Left lung (tissue), 10 donors: ENCODE data around the gene AAGAB. TPM values are rescaled to one million over a fixed set of nuclear protein-coding genes. Genes with fewer than 3 reads are reported as not detected.

Experiments used
- ATAC-seq: fragments of 200-7000 bp; cut with Tn5 transposase; one replicate; pipeline ENCODE4 v1.9.1; 2020; ENCODE audit warnings: moderate library complexity
- DNase-seq, 4 donors: peaks; one replicate each; pipeline ENCODE4 v3.0.0-alpha.2; 2013 to 2020
- H3K27ac ChIP-seq, 2 donors: fragments of 200-600 bp; sonication (generic) in 1 of 2; one replicate each; pipeline versions ENCODE4 v1.5.0 to v1.8.0; 2020 to 2021
- H3K27me3 ChIP-seq, 2 donors: fragments of 200-600 bp; sonication (generic) in 1 of 2; one replicate each; pipeline versions ENCODE4 v1.5.0 to v1.8.0; 2020 to 2021
- H3K36me3 ChIP-seq, 2 donors: fragments of 200-600 bp; sonication (generic) in 1 of 2; one replicate each; pipeline versions ENCODE4 v1.5.0 to v1.8.0; 2020 to 2021
- H3K4me1 ChIP-seq, 2 donors: fragments of 200-600 bp; one replicate each; pipeline ENCODE4 v1.8.0; 2021
- H3K4me3 ChIP-seq, 2 donors: fragments of 200-600 bp; sonication (generic) in 1 of 2; one replicate each; pipeline versions ENCODE4 v1.5.0 to v1.8.0; 2020 to 2021; ENCODE audit warnings: mild to moderate bottlenecking in 1 of 2
- H3K9me3 ChIP-seq, 2 donors: fragments of 200-600 bp; sonication (generic) in 1 of 2; one replicate each; pipeline versions ENCODE4 v1.5.0 to v1.8.0; 2020 to 2021
- intact Hi-C, 2 donors: fragments of 100-400 bp; cut with DNase I; formaldehyde crosslinking; loops; one replicate each; pipeline versions ENCODE4 v1.11.2 to v1.14.2; 2022
- polyA plus RNA-seq, 6 donors: library from polyadenylated mRNA; unstranded; fragments of 120-200 nt; gene quantifications; one replicate each; pipeline ENCODE4 v1.2.1, GENCODE V29; 2013; ENCODE audit not compliant: insufficient read length in 6 of 6
- total RNA-seq, 2 donors: library from RNA; stranded (reverse); fragmentation: NEBNext Ultra II Directional; extraction: Animal tissue kit (Norgen Biotek cat#: 25700); gene quantifications; one replicate each; pipeline ENCODE4 v1.2.1, GENCODE V29; 2021
- TF ChIP-seq, protein P1 (sequence below), 2 donors: fragments of 200-600 bp; sonication (generic) in 1 of 2; IDR thresholded peaks; one replicate each; pipeline versions ENCODE4 v1.5.0 to v1.8.0; 2021; ENCODE audit warnings: antibody characterized with exemption in 2 of 2
- donor health status: DM: no; HTN: yes; CAD: no.
- donor health status: DM: no; HTN: no; CAD: no.

AAGAB gene
- total and polyA plus RNA-seq, 8 donors, result 24.9 to 42.4 (median 29.9) TPM

DNA sequence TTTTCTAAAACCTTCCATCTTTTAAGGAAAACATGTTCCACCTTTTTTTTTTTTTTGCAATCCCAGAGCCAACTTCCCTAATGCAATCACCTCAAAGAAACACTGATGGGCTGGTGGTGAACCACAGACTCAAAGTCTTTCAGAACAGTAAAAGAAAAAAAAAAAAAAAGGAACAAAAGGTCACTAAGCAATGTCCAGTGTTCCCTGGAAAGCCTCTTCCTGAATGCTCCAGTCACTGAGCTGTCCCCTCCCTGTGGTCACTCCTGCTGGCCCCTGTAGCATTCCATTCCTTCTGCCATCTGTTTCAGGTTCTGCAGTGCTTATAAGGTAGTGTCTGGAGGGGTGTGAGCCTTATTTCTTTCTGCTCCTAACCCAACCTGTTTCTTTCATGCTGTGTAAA is 53.3 kb downstream of the AAGAB start:
- Histone ChIP-seq H3K27ac (no peak overlapping the region), H3K36me3 (peaks cover 0 to 46% of the 10 kb centered on the region in 2 donors), H3K4me3 (no peak overlapping the region), H3K9me3 (no peaks in the 10 kb centered on the region), H3K4me1 (no peaks in the 10 kb centered on the region), H3K27me3 (no peaks in the 10 kb centered on the region)
- TF ChIP-seq, protein P1, sequence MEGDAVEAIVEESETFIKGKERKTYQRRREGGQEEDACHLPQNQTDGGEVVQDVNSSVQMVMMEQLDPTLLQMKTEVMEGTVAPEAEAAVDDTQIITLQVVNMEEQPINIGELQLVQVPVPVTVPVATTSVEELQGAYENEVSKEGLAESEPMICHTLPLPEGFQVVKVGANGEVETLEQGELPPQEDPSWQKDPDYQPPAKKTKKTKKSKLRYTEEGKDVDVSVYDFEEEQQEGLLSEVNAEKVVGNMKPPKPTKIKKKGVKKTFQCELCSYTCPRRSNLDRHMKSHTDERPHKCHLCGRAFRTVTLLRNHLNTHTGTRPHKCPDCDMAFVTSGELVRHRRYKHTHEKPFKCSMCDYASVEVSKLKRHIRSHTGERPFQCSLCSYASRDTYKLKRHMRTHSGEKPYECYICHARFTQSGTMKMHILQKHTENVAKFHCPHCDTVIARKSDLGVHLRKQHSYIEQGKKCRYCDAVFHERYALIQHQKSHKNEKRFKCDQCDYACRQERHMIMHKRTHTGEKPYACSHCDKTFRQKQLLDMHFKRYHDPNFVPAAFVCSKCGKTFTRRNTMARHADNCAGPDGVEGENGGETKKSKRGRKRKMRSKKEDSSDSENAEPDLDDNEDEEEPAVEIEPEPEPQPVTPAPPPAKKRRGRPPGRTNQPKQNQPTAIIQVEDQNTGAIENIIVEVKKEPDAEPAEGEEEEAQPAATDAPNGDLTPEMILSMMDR (IDR thresholded peaks at IDR 0.05), result no peak
- ATAC-seq (no peak), DNase-seq (no peak)
- intact Hi-C loops, result no loop called here

DNA sequence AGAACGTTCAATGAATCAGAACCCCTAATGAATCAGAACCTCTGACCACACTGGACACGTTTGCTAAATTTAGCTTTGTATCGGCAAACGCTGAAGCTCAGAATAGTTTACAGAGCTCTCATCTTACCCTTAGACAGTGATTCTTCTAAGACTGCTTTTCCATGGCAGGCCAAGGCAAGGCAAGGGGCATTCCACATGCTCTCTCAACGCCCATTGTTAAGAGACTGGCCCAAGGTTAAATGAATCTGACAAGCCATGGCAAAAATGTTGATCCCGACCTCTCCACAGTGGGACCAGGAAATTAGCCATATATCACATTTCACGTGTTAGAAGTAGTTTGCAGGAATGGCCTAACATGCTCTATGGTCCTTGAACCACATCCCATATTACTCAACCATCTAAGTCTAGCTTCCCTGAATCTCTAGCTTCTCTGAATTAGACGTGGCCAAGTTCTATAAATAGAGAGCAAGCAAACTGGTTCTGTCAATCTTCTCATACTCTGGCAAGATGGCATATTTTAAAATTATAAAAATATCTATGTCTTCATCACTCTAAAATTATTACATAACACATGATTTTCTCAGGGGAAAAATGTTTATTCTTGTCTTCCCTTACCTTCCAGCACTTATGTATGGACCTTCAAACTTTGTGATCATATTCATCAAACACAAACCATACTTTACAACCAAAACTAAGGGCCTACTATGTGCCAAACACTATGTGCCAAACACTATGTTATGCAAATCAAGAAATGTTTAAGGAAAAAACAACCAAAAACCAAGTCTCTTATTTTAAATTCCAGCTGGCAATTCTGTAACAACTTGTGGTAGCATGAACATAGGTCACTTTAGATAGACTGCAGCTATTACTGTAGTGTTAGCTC is 54.3 kb downstream of the AAGAB start:
- no peak overlapping the region for H3K27ac ChIP-seq
- ATAC-seq (peak; percentile 39), DNase-seq (no peak)
- no peaks in the 10 kb centered on the region for H3K27me3 ChIP-seq
- intact Hi-C loops, result no loop called here
- no peak overlapping the region for H3K4me3 ChIP-seq
- peaks cover 0 to 41% of the 10 kb centered on the region in 2 donors for H3K36me3 ChIP-seq
- H3K9me3 ChIP-seq, result no peaks in the 10 kb centered on the region
- no peaks in the 10 kb centered on the region for H3K4me1 ChIP-seq
- TF ChIP-seq, protein P1 (IDR thresholded peaks at IDR 0.05), result no peak

DNA sequence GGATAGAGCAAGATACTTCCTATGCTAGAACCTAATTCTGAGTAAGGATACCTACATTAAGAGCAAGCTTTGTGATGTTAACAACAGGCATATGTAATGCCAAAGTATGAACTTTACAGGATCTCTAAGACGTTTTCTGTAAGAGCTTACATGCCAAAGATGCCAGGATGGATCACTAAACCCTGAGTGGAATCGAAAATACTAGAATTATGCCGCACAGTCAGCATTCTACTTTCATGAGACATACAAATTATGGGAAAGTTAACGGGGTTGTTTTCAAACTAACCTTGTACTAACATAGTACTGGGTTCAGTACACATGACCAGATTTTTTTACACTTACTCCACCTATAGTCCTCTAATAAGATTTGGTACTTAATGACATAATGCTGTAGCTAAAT is 55.1 kb downstream of the AAGAB start:
- ATAC-seq (no peak), DNase-seq (no peak)
- intact Hi-C loops, result no loop called here
- Histone ChIP-seq H3K4me3 (no peak overlapping the region), H3K4me1 (no peaks in the 10 kb centered on the region), H3K9me3 (no peaks in the 10 kb centered on the region), H3K27ac (no peak overlapping the region), H3K36me3 (peaks cover 0 to 44% of the 10 kb centered on the region in 2 donors), H3K27me3 (no peaks in the 10 kb centered on the region)
- TF ChIP-seq, protein P1 (IDR thresholded peaks at IDR 0.05), result no peak

DNA sequence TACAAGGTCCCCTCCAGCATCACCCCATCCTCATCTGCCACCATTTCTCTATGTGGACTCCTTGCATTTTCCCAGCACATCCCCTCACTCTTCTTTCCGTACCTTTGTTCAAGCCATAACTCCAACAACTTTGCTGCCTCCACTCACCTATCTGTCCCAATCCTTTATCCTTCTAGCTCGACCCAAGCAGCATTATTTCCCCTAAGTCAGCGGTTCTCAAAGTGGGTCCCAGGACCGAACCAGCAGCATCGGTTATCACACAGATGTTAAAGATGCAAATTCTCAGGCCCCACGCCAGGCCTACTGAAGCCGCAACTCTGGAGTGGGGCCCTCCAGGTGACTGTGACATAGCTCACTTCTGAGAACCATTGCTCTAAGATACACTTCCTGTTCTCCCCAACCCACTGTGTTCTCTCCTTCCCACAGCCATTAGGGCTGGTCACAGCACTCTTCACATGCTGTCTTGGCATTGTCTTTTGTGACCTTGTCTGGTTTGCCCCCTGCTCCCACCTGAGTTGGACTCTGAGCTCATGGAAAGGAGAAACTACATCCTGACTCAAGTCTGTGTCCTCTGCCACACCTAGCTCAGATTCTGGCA is 56.2 kb downstream of the AAGAB start:
- ATAC-seq (no peak), DNase-seq (no peak)
- H3K9me3 ChIP-seq, result no peaks in the 10 kb centered on the region
- intact Hi-C loops, result no loop called here
- H3K27me3 ChIP-seq, result no peaks in the 10 kb centered on the region
- no peak overlapping the region for H3K27ac ChIP-seq
- TF ChIP-seq, protein P1 (IDR thresholded peaks at IDR 0.05), result no peak
- H3K4me1 ChIP-seq, result no peaks in the 10 kb centered on the region
- no peak overlapping the region for H3K4me3 ChIP-seq
- H3K36me3 ChIP-seq, result peaks cover 0 to 43% of the 10 kb centered on the region in 2 donors

DNA sequence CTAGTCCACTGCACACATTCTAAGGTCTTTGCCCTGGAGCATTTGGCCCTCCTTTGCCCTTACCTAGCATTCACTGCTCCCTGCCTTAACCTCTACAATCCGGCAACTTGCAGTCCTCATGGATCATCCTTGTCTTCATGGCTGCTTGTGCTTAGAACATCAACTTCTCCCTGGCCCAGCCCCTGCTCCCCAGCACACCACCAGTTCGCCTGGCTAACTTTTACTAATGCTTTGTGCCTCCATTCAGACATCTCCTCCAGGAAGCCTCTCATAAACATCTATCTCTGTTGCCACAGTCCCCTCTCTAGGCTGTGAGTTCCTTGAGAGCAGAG is 57.1 kb downstream of the AAGAB start:
- DNase-seq (no peak), ATAC-seq (no peak)
- Histone ChIP-seq H3K36me3 (peaks cover 0 to 42% of the 10 kb centered on the region in 2 donors), H3K27ac (no peak overlapping the region), H3K4me1 (no peaks in the 10 kb centered on the region), H3K9me3 (no peaks in the 10 kb centered on the region), H3K27me3 (no peaks in the 10 kb centered on the region), H3K4me3 (no peak overlapping the region)
- TF ChIP-seq, protein P1 (IDR thresholded peaks at IDR 0.05), result no peak
- intact Hi-C loops, result no loop called here
